Lung (tissue), 12 donors: ENCODE results near the gene COL4A6. TPM values are rescaled to one million over a fixed set of nuclear protein-coding genes. Genes with fewer than 3 reads are reported as not detected.

Experiments used
- ATAC-seq: fragments of 200-7000 bp; cut with Tn5 transposase; one replicate; pipeline ENCODE4 v1.9.1; 2020; ENCODE audit warnings: moderate number of reproducible peaks; ENCODE audit not compliant: insufficient read depth, low FRiP score
- DNase-seq, 3 donors: peaks; one replicate each; pipeline ENCODE4 v3.0.0-alpha.2; 2013 to 2017
- H3K27ac ChIP-seq, 2 donors: one replicate each; pipeline ENCODE4 v1.5.1; 2013; ENCODE audit warnings: mild to moderate bottlenecking in 2 of 2, moderate library complexity in 2 of 2, control low read depth in 1 of 2, inconsistent platforms in 1 of 2, low read depth in 1 of 2, low read length in 1 of 2
- H3K27me3 ChIP-seq, 3 donors: one replicate each; pipeline ENCODE4 v1.5.1; 2013; ENCODE audit warnings: low read length in 2 of 3; ENCODE audit not compliant: control insufficient read depth in 3 of 3, insufficient read depth in 3 of 3
- H3K36me3 ChIP-seq, 4 donors: one replicate each; pipeline ENCODE4 v1.5.1; 2013; ENCODE audit warnings: low read length in 4 of 4, mild to moderate bottlenecking in 1 of 4, moderate library complexity in 1 of 4; ENCODE audit not compliant: control insufficient read depth in 4 of 4, insufficient read depth in 4 of 4
- H3K4me1 ChIP-seq, 5 donors: one replicate each; pipeline ENCODE4 v1.5.1; 2013; ENCODE audit warnings: low read length in 5 of 5, mild to moderate bottlenecking in 2 of 5, moderate library complexity in 1 of 5; ENCODE audit not compliant: control insufficient read depth in 5 of 5, insufficient read depth in 5 of 5
- H3K4me3 ChIP-seq: one replicate; pipeline ENCODE4 v1.5.1; 2013; ENCODE audit warnings: mild to moderate bottlenecking, control low read depth, moderate library complexity
- H3K9ac ChIP-seq, 2 donors: one replicate each; pipeline ENCODE4 v1.5.1; 2013; ENCODE audit warnings: low read length in 2 of 2, control low read depth in 1 of 2; ENCODE audit not compliant: insufficient read depth in 1 of 2
- H3K9me3 ChIP-seq, 4 donors: one replicate each; pipeline ENCODE4 v1.5.1; 2013; ENCODE audit warnings: low read length in 3 of 4, mild to moderate bottlenecking in 1 of 4, moderate library complexity in 1 of 4; ENCODE audit not compliant: control insufficient read depth in 4 of 4, insufficient read depth in 3 of 4
- CTCF ChIP-seq: IDR thresholded peaks from 2 replicates; pipeline ENCODE4 v1.5.1; 2012; ENCODE audit warnings: mild to moderate bottlenecking; ENCODE audit errors: control extremely low read depth, extremely low read depth
- WGBS, 2 donors: extraction: QIAGEN DNeasy Blood & Tissue Kit; methylation state at CpG; one replicate each; pipeline ENCODE4 v1.1.7; 2013; 5-methylcytosine and 5-hydroxymethylcytosine counted together
- polyA plus RNA-seq, 2 donors: library from polyadenylated mRNA; stranded (reverse); fragments of 200-250 nt; gene quantifications; one replicate each; pipeline ENCODE4 v1.2.1, GENCODE V29; 2013
- total RNA-seq, 2 donors: library from RNA; depleted of rRNA in 1 of 2; stranded (reverse); fragments of >200 nt in 1 of 2; gene quantifications; one replicate each; pipeline ENCODE4 v1.2.1, GENCODE V29; 2014 to 2021
- donor health status: control.
- donor health status: control.
- donor health status: Bipolar disorder and iron deficiency.
- donor health status: healthy.
- donor health status: DM: yes; HTN: yes; CAD: no.

COL4A6 gene
- total and polyA plus RNA-seq, 4 donors: 0.57 to 16.7 (median 1.6) TPM

DNA sequence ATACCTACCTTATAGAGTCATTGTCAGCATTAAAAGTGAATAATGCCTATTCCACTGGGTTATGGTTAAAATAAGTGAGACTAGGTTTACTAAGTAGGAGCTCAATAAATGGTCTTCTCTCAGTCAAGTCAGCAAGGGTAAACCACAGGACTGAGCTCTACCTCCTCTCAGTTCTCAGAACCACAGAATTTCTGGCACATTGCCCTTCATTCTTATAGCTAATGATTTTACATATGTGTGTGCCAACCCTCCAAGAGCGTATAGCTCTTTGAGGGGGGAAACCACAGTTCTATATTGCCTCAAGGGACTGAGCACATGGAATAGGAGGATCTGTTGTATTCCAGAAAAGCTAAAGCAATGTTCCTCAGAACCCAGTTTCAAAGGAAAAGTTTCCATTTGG is 221.8 kb downstream of the COL4A6 start:
- ATAC-seq (no peak), DNase-seq (no peak)
- Histone ChIP-seq H3K4me1 (peaks cover 0 to 11% (median 0%) of the 10 kb centered on the region in 5 donors), H3K9ac (no peak overlapping the region), H3K27me3 (peaks cover 0 to 33% (median 18%) of the 10 kb centered on the region in 3 donors), H3K4me3 (no peak overlapping the region), H3K27ac (no peak overlapping the region), H3K9me3 (no peaks in the 10 kb centered on the region), H3K36me3 (no peaks in the 10 kb centered on the region)
- WGBS, 2 donors: 27 to 66% methylated on average over 1 of the region's 1 CpG
- no peak for TF ChIP-seq CTCF

DNA sequence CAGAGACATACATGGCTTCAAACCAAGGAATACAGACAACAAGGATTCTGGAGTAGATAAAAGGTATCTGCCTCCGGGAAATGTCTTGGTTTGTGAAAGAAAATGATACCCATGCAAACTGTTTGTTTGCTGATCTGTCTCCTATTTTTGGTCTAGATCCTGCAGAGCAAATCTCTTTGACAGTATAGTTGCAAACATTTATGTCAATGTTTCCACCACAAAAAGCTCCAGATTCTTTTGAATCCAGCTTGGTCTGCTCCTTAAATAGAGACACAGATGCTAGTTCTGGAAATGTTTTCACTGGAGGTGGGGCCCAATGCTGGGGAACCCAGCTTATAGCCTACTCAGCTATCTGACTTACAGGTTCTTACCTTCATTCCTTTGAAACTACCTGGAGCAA is 226.9 kb downstream of the COL4A6 start:
- Histone ChIP-seq H3K36me3 (no peaks in the 10 kb centered on the region), H3K4me1 (peaks cover 0 to 4% (median 0%) of the 10 kb centered on the region in 5 donors), H3K9me3 (no peaks in the 10 kb centered on the region), H3K4me3 (no peak overlapping the region), H3K9ac (no peak overlapping the region), H3K27ac (no peak overlapping the region), H3K27me3 (peaks cover under 1 to 41% (median 19%) of the 10 kb centered on the region in 3 donors)
- DNase-seq (no peak), ATAC-seq (no peak)
- 84 to 100% methylated on average over 1 of the region's 1 CpG for WGBS, 2 donors
- TF ChIP-seq CTCF: no peak

GRCh38 chrX:108209006-108209554 is 229.1 kb downstream of the COL4A6 start:
- no peaks in the 10 kb centered on the region for H3K4me1 ChIP-seq

More at GRCh38 chrX:108209006-108209554, 229.1 kb downstream of the COL4A6 start:
- WGBS, 2 donors: 71 to 76% methylated on average over 3 of the region's 3 CpGs
- H3K4me3 ChIP-seq: no peak overlapping the region
- no peaks in the 10 kb centered on the region for H3K36me3 ChIP-seq
- peaks cover 8 to 59% (median 24%) of the 10 kb centered on the region in 3 donors for H3K27me3 ChIP-seq
- ATAC-seq: no peak
- TF ChIP-seq CTCF: no peak
- H3K9me3 ChIP-seq: no peaks in the 10 kb centered on the region
- DNase-seq: no peak
- no peak overlapping the region for H3K9ac ChIP-seq
- H3K27ac ChIP-seq: no peak overlapping the region
